ENCODE results near the gene GPER1. TPM values are rescaled to one million over a fixed set of nuclear protein-coding genes. Genes with fewer than 3 reads are reported as not detected.

Gene GPER1
- total RNA-seq, 2 experiments from 2014 or later, result 34.9 to 75.9 TPM

DNA sequence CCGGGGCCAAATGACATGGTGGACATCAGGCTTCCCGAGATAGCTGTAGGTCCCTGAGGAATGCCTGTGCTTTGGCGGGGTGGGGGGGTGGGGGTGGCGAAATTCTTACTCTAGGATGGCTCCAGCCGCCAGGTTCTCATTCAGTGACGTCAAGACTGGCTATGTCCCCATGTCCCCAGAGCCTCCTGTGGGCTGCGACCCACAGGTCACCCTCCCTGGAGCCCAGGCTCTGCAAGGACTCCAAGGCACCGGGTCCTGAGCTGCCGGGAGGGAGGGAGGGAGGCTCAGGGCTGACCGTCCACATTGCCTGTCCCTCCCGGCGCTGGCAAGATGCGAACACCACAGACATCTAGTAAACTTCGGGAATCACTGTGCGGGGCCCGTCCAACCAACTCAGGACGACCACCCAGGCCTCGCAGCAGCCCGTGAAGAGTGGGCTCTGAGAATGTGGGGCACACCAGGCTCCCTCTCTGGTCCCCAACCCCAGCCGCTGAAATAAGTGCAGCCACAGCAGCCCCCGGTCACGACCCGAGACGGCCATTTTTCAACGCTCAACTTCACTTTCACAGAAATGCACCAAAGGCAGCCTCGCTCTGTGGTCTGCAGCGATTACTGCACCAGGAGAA, 31.0 kb upstream of the GPER1 start:
- Histone ChIP-seq H3K4me1 (ENCODE audit: insufficient read depth, low read length, poor library complexity, severe bottlenecking) (peaks cover 51% of the 10 kb centered on the region), H3K4me3 (ENCODE audit: low read depth, low read length, poor library complexity, severe bottlenecking) (no peak overlapping the region), H3K36me3 (ENCODE audit: insufficient read depth, low read length) (no peaks in the 10 kb centered on the region), H3K27ac (ENCODE audit: low read depth, low read length, poor library complexity, severe bottlenecking) (no peak overlapping the region), H3K9me3 (ENCODE audit: low read length) (no peaks in the 10 kb centered on the region), H3K9me2 (ENCODE audit: insufficient read depth, low read length) (no peaks in the 10 kb centered on the region), H3K79me2 (ENCODE audit: insufficient read depth, low read depth, low read length) (no peaks in the 10 kb centered on the region), H4K20me1 (ENCODE audit: insufficient read depth, low read length) (no peaks in the 10 kb centered on the region), H3K4me2 (ENCODE audit: low read length) (no peak overlapping the region), H2AFZ (ENCODE audit: low read length) (no peak overlapping the region)
- DNase-seq (ENCODE audit: low spot score), result no peak
- POLR2A ChIA-PET, result no interaction called here
- no TSS peak for BruUV-seq (replicated peaks)
- CTCF ChIA-PET (ENCODE audit: unreplicated experiment), result no interaction called here
- TF ChIP-seq EZH2phosphoT487 (IDR thresholded peaks at IDR 0.05; ENCODE audit: borderline replicate concordance, low read depth, low read length), result no peak
- TF ChIP-seq CTCF (conservative IDR thresholded peaks at IDR 0.05; ENCODE audit: low read length), result no peak
- intact Hi-C loops (cut with micrococcal nuclease; ENCODE audit: unreplicated experiment), result no loop called here

- no peaks in the 10 kb centered on the region for H3K9me2 ChIP-seq (ENCODE audit: insufficient read depth, low read length)
- peak overlapping the region; percentile 89 for H3K27ac ChIP-seq (ENCODE audit: low read depth, low read length, poor library complexity, severe bottlenecking)
- no peak for DNase-seq (ENCODE audit: low spot score)
- H3K4me1 ChIP-seq (ENCODE audit: insufficient read depth, low read length, poor library complexity, severe bottlenecking), result peaks cover 58% of the 10 kb centered on the region
- H3K79me2 ChIP-seq (ENCODE audit: insufficient read depth, low read depth, low read length), result no peaks in the 10 kb centered on the region
- no peak overlapping the region for H2AFZ ChIP-seq (ENCODE audit: low read length)
- H3K36me3 ChIP-seq (ENCODE audit: insufficient read depth, low read length), result no peaks in the 10 kb centered on the region
- BruUV-seq (replicated peaks), result no TSS peak
- no peak overlapping the region for H3K4me2 ChIP-seq (ENCODE audit: low read length)
- no peak for TF ChIP-seq CTCF (conservative IDR thresholded peaks at IDR 0.05; ENCODE audit: low read length)
- TF ChIP-seq EZH2phosphoT487 (IDR thresholded peaks at IDR 0.05; ENCODE audit: borderline replicate concordance, low read depth, low read length), result no peak
- no peaks in the 10 kb centered on the region for H3K9me3 ChIP-seq (ENCODE audit: low read length)
- H4K20me1 ChIP-seq (ENCODE audit: insufficient read depth, low read length), result no peaks in the 10 kb centered on the region
- intact Hi-C loops (cut with micrococcal nuclease; ENCODE audit: unreplicated experiment), result no loop called here
- H3K4me3 ChIP-seq (ENCODE audit: low read depth, low read length, poor library complexity, severe bottlenecking), result no peak overlapping the region
- CTCF ChIA-PET (ENCODE audit: unreplicated experiment), result no interaction called here
- POLR2A ChIA-PET, result interaction anchor here (1.6 kb wide), 1 partner anchor 31 kb away, joined by 5 read pairs; no protein-coding TSS in a partner anchor
These were observed 30.3 kb upstream of the GPER1 start for GRCh38 chr7:1057416-1058291.

All from OCI-LY7 (cell line).